ENCODE results near the gene TRHDE.

TRHDE gene

DNA sequence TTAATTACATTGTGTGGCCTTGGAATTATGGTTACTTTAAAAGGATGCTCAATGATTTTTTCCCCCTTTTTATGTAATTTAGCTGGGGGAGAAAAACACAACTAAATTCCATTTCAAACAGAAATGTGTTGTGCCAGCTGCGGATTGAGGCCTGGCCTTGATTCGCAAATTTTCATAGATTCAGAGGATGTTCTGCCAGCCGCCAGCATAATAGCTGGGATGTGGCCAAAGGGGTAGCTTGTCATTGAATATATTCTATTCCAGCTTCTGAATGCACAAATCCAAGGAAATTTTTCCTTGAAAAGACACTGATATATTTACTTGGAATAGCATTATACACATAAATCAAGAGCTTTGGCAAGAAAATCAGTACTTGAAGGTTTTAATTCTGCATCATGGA is 43.7 kb downstream of the TRHDE start:
- DNase-seq (ENCODE audit: low read depth in 2 of 2) = no peak

- DNase-seq (ENCODE audit: low read depth in 2 of 2) = no peak
Observed at GRCh38 chr12:72318341-72318740, 46.2 kb downstream of the TRHDE start.

DNA sequence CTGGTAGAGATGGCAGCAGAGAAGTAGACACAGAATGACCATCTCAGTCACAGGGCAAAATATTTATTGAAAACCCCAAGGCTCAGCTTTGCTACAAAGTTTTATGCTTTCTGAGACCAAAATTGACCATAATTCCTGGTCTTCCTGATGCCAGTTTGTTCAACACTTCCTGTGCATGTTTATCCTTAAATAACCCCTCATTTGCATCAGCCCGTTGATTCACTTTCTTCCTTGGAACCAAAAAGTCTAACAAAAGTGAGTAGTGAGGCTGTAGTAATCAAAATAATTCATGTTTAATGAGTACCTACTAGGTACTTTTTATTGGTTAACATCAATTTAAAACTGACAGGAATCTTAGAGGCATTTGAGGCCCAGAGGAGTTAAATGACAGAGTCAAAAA is 51.7 kb downstream of the TRHDE start:
- no peak for DNase-seq (ENCODE audit: low read depth in 2 of 2)

DNA sequence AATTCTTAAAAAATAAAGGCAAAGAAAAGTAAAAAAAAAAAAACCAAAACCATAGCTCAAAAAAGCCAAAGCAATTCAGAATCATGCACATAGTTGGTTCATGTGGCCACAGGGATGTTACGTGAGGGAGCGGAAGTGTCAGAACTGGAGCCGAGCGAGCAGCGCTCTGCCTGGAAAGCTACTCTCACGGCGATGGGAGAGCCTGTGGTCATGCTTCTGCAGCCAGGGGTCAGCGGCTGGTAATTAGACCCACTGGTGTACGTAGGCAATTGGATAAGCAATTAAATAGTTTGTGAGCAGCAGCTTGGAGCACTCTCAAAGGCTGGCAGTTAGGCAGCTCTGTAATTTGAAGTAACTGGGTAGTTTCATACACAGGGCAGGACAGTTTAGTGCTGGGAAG is 58.1 kb downstream of the TRHDE start:
- no peak for DNase-seq (ENCODE audit: low read depth in 2 of 2)

DNA sequence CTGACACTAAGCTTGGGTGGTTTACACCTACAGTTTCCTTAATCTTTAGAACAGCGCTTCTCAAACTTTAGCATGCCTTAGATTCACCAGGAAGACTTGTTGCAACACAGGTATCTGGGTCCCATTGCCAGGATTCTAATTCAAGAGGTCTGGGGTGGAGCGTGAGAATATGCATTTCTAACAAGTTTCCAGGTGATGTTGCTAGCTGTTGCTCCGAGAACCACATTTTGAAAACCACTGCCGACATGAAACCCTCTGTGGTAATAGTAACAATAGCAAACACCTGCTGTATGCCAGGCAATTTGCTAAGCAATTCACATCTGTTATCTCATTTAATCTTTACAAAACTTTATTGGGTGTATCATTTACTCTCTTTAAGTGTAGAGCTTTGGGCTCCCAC is 58.6 kb downstream of the TRHDE start:
- DNase-seq (ENCODE audit: low read depth in 2 of 2) = no peak

DNA sequence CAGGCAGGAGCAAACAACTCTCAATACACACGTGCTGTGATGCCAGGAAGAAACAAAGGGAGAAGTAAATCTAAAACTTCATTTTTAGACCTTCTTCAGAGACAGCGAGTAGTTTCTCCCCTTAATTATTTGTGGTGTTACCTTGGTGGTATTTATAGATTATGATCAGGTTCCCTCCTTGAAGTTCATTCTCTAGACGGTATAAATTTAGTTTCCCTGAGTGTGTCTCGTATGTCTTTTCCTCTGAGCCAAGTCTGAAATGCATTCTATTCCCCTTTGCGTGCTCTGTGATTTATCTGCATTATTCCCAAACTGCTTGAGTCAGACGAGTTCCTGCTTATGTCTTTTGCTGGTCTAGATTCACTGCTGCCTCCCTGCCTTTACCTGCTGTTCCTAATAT is 65.2 kb downstream of the TRHDE start:
- DNase-seq (ENCODE audit: low read depth in 2 of 2) = no peak

DNA sequence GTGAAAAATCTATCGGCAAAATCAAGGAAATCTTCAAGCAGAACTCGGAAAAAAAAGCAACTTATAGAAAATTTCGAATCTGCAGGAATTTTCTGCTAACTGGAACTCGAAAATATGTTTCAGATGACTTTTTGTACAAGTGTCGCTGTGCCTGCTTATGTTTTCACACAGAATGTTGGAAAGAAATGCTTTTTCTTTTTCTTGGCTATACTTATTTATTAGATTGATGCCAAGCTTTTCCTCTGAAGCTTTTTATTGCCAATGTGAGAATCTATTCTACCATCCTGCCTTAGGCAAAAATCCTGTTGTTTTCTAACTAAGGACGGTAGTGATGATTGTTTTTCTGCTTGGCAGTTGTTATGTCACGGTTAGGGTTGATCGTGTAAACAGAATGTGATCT is 65.8 kb downstream of the TRHDE start:
- DNase-seq (ENCODE audit: low read depth in 2 of 2) = no peak

DNA sequence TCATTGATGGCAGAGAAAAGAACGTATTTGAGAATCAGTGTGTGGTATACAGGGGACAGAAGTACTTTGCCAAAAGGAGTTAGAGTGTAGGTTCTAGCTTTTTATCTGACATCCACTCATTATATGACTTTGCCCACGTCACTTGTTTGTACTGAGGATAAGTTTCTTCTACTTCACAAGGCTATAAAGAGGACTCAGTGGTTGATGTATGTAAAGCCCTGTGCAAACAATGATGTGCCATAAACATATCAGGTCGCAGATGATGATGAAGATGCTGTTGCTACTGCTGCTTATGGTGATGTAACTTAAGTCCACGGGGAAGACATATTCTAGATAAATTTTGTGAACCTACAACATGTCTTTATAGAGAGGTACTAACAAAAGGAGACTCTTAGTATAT is 66.3 kb downstream of the TRHDE start:
- DNase-seq (ENCODE audit: low read depth in 2 of 2) = no peak

DNA sequence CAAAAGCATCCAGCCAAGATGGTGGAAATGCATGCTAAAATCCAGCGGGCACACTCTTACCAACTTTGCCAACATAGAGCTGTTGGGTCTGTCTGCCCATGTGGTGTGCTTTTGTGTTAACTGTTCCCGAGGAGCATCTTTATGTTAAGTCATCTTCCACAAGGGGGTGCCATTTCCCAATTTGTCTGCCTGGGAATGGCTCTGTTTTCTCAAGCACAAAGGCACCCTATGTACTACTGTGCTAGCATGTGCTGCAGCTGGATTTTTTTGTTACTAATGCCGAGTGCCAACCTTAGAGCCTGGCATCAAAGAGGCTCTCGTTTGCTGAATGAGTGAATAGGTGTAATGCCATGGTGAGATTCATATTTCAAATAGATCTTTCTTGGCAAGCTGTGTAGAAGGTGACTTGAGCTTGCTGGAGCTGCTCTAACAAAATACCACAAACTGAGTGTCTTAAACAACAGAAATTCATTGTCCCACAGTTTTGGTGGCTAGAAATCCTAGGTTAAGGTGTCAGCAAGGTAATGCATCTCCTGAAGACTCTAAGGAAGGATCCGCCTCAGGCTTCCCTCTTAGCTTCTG is 74.3 kb downstream of the TRHDE start:
- DNase-seq (ENCODE audit: low read depth in 2 of 2) = no peak

GRCh38 chr12:72349491-72349890 is 77.3 kb downstream of the TRHDE start:
- no peak for DNase-seq (ENCODE audit: low read depth in 2 of 2)

GRCh38 chr12:72359416-72359815 is 87.2 kb downstream of the TRHDE start:
- no peak for DNase-seq (ENCODE audit: low read depth in 2 of 2)

- DNase-seq (ENCODE audit: low read depth in 2 of 2) = no peak
Observed at GRCh38 chr12:72365151-72365550, 93.0 kb downstream of the TRHDE start.

GRCh38 chr12:72366255-72366654 is 94.1 kb downstream of the TRHDE start:
- no peak for DNase-seq (ENCODE audit: low read depth in 2 of 2)

DNA sequence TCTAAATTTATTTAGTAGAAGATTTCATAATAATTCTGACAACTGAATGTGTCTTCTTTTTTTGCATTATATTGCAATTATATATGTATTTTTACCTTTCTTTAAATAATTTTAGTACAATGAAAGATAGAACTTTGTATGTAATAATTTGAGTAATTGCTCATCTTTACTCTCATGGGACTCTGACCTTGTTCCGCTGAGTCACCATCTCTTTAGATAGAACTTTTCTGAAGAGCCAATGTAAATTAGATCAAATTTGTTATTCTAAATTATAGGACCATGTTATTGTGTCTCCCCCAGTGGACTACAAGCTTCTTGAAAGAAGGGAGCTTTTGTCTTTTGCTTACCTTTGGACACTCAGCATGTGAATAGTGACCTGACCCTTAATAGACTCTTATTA is 96.1 kb downstream of the TRHDE start:
- DNase-seq (ENCODE audit: low read depth in 2 of 2) = no peak

GRCh38 chr12:72368719-72369422 is 96.7 kb downstream of the TRHDE start:
- no peak for DNase-seq (ENCODE audit: low read depth in 2 of 2)

DNA sequence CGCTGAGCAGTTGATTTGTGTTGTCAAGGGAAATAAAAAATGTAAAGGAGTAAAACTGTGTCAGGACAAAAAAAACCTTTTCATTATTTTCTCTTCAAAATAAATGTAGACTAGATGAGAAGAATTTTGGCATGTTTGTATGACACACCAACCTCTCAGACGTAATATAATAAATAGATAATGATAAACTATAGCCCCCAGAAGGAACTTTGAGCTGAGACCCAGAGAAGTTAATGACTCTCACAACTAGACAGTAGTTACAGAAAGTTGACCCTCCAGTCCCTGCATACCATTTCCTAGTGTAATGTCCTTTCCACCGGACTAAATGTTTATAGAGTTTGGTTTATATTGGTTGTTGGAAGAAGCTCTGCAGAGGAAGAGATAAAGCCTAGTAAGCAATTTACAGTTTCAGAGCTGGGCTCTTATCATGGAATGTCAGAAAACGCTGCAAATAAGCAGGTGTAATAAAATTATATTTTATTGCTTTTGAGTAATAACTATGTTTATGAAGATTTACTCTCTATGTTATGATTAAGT is 97.3 kb downstream of the TRHDE start:
- DNase-seq (ENCODE audit: low read depth in 2 of 2) = no peak

DNA sequence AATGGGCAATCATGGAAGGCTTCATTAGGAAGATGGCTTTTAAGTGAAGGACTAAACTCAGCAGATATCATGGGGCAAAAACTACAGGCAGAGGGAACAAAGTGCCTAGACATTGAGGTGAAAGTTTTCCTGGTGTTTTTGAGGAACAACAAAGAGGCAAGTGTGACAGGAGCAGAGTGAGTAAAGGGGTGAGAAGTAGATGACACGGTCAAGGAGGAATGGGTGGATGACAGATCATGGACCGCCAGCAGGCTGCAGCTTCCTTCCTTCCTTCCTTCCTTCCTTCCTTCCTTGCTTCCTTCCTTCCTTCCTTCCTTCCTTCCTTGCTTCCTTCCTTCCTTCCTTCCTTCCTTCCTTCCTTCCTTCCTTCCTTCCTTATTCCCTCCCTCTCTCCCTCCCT is 108.3 kb downstream of the TRHDE start:
- no peak for DNase-seq (ENCODE audit: low read depth in 2 of 2)

DNA sequence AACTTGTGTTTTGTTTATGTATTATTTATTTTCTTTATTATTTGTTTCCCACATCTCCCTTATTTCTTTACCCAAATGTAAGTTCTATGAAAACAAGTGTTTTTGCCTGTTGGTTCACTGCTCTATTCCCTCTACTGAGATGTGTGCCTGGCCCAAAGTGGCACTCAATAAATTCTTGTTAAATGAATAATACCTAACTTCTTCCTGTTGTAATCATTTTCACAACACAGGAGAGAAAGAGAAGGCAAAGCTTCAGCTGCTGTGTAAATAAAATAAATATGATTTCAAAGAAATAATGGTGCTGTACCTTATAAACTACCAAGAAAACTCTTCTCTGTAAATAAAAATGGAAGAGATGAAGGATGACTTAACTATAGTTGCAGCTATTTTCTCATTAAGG is 116.2 kb downstream of the TRHDE start:
- no peak for DNase-seq (ENCODE audit: low read depth in 2 of 2)

DNA sequence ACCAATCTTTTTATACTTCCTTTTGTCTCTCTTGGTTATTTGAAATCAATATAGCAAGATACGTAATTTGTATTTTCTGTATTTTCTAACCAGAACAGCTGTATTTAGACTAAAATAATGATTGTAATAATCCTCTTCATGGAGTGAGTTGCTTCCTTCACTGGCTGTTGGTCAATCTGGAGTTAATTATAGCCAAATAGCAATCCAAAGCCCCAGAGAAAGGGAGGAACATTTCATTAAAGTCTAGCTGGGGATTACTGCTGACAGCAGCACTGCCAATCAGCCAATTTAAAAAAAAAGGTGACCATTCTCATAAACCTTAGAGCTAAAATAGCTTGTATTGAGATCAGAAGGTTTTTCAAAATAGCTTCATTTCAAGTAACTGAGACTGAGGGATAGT is 118.0 kb downstream of the TRHDE start:
- no peak for DNase-seq (ENCODE audit: low read depth in 2 of 2)

- no peak for DNase-seq (ENCODE audit: low read depth in 2 of 2)
Observed at GRCh38 chr12:72406111-72406510, 133.9 kb downstream of the TRHDE start.

- no peak for DNase-seq (ENCODE audit: low read depth in 2 of 2)
Observed at GRCh38 chr12:72432037-72432604, 160.0 kb downstream of the TRHDE start.

- DNase-seq (ENCODE audit: low read depth in 2 of 2) = no peak
Observed at GRCh38 chr12:72433298-72433697, 161.1 kb downstream of the TRHDE start.

DNA sequence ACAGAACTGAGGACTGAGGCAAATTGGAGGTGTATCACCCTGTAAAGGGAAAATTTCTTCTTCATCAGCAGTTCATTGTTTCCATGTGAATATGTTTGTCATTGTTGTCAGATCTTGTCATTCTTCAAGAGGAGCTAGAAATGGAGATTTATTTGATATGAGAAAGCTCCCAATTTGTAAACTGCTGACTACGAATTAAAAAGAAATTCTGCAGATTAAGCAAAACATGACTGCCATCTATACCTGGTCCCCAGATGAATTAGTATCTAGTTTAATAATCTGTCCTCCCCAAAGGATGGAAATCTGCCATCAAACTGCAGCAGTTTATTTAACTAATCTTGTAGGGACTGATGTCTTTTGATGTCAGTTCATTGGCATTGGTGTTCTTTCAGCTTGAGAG is 162.8 kb downstream of the TRHDE start:
- DNase-seq (ENCODE audit: low read depth in 2 of 2) = no peak
